Suprapubic skin (tissue), 4 donors: Measurements from ENCODE around the gene TTC21A. TPM values are rescaled to one million over a fixed set of nuclear protein-coding genes. Genes with fewer than 3 reads are reported as not detected.
A peak's percentile ranks its signal among the peaks of the same experiment; 100 is the strongest.

Experiments
- DNase-seq, 2 donors: peaks; one replicate each; pipeline ENCODE4 v3.0.0-alpha.2; 2019; ENCODE audit warnings: low spot score in 2 of 2
- H3K27ac ChIP-seq: fragments of 200-600 bp; sonication (generic); one replicate; pipeline ENCODE4 v1.5.1; 2019
- H3K27me3 ChIP-seq: fragments of 200-600 bp; sonication (generic); one replicate; pipeline ENCODE4 v1.5.1; 2019
- H3K36me3 ChIP-seq: fragments of 200-600 bp; sonication (generic); one replicate; pipeline ENCODE4 v1.5.1; 2019
- H3K4me1 ChIP-seq: fragments of 200-600 bp; sonication (generic); one replicate; pipeline ENCODE4 v1.5.1; 2019
- H3K4me3 ChIP-seq: fragments of 200-600 bp; sonication (generic); one replicate; pipeline ENCODE4 v1.5.1; 2019; ENCODE audit warnings: mild to moderate bottlenecking
- H3K9me3 ChIP-seq: fragments of 200-600 bp; sonication (generic); one replicate; pipeline ENCODE4 v1.5.1; 2019
- CTCF ChIP-seq, 2 donors: fragments of 200-600 bp in 1 of 2; fragments of 450-650 bp in 1 of 2; sonication (generic) in 1 of 2; IDR thresholded peaks; one replicate each; pipeline ENCODE4 v1.5.1; 2016 to 2019; ENCODE audit warnings: antibody characterized with exemption in 2 of 2, mild to moderate bottlenecking in 1 of 2, moderate library complexity in 1 of 2
- EP300 ChIP-seq: sonication (generic); formaldehyde crosslinking; IDR thresholded peaks from one replicate; pipeline ENCODE4 v1.6.1; 2017; ENCODE audit warnings: antibody characterized with exemption
- POLR2A ChIP-seq, 2 donors: fragments of 450-650 bp; IDR thresholded peaks; one replicate each; pipeline ENCODE4 v1.6.1; 2017; ENCODE audit warnings: antibody characterized with exemption in 2 of 2, mild to moderate bottlenecking in 2 of 2, moderate library complexity in 2 of 2
- POLR2AphosphoS5 ChIP-seq, 3 donors: sonication (generic); formaldehyde crosslinking; IDR thresholded peaks; one replicate each; pipeline ENCODE4 v1.6.1; 2017; ENCODE audit warnings: antibody characterized with exemption in 3 of 3
- WGBS: methylation state at CpG from one replicate; pipeline ENCODE4 v1.1.5; 2018; 5-methylcytosine and 5-hydroxymethylcytosine counted together
- total RNA-seq, 4 donors: library from RNA; depleted of rRNA; stranded (reverse); fragments of >200 nt; gene quantifications; one replicate each; pipeline ENCODE4 v1.1.0, GENCODE V29; 2016

The TTC21A gene
- total RNA-seq, 4 donors from 2014 or later, result 1.2 to 11.0 (median 4.7) TPM

- WGBS, result 84% methylated on average over 1 of the region's 1 CpG
- Histone ChIP-seq H3K27me3 (no peaks in the 10 kb centered on the region), H3K4me1 (peaks cover 15% of the 10 kb centered on the region), H3K27ac (no peak overlapping the region), H3K9me3 (no peaks in the 10 kb centered on the region), H3K36me3 (no peaks in the 10 kb centered on the region), H3K4me3 (no peak overlapping the region)
- no peak for DNase-seq
- TF ChIP-seq CTCF (IDR thresholded peaks at IDR 0.05), result no peak
Observed at GRCh38 chr3:39165518-39165917, 58.0 kb downstream of the TTC21A start.

GRCh38 chr3:39166134-39166710, 58.7 kb downstream of the TTC21A start:
- Histone ChIP-seq H3K27ac (no peak overlapping the region), H3K36me3 (no peaks in the 10 kb centered on the region), H3K27me3 (no peaks in the 10 kb centered on the region), H3K9me3 (no peaks in the 10 kb centered on the region), H3K4me3 (no peak overlapping the region), H3K4me1 (peaks cover 15% of the 10 kb centered on the region)
- DNase-seq, result peak in 1 of 2 donors; percentile 49
- TF ChIP-seq POLR2A (IDR thresholded peaks at IDR 0.05) (no peak), POLR2AphosphoS5 (IDR thresholded peaks at IDR 0.05) (no peak), CTCF (IDR thresholded peaks at IDR 0.05) (no peak), EP300 (no peak)
- 63% methylated on average over 3 of the region's 3 CpGs for WGBS

- peak; percentile 80 to 81 for DNase-seq
- Histone ChIP-seq H3K9me3 (no peaks in the 10 kb centered on the region), H3K27ac (peak overlapping the region; percentile 20), H3K4me3 (no peak overlapping the region), H3K36me3 (no peaks in the 10 kb centered on the region), H3K27me3 (no peaks in the 10 kb centered on the region), H3K4me1 (peaks cover 15% of the 10 kb centered on the region)
- WGBS, result 33% methylated on average over 1 of the region's 1 CpG
- TF ChIP-seq POLR2AphosphoS5 (IDR thresholded peaks at IDR 0.05), result peak in 2 of 3 donors; percentile 52 to 62
- TF ChIP-seq POLR2A (IDR thresholded peaks at IDR 0.05), result no peak
Observed at GRCh38 chr3:39166932-39167532, 59.6 kb downstream of the TTC21A start.

GRCh38 chr3:39168156-39168780, 60.8 kb downstream of the TTC21A start:
- Histone ChIP-seq H3K9me3 (no peaks in the 10 kb centered on the region), H3K27me3 (no peaks in the 10 kb centered on the region), H3K4me3 (no peak overlapping the region), H3K36me3 (no peaks in the 10 kb centered on the region), H3K27ac (no peak overlapping the region), H3K4me1 (peaks cover 15% of the 10 kb centered on the region)
- 85% methylated on average over 5 of the region's 5 CpGs for WGBS
- DNase-seq, result peak in 1 of 2 donors; percentile 78
- TF ChIP-seq EP300, result no peak
- no peak for TF ChIP-seq POLR2A (IDR thresholded peaks at IDR 0.05)
- TF ChIP-seq CTCF (IDR thresholded peaks at IDR 0.05), result no peak
- TF ChIP-seq POLR2AphosphoS5 (IDR thresholded peaks at IDR 0.05), result no peak

GRCh38 chr3:39169712-39170111, 62.2 kb downstream of the TTC21A start:
- Histone ChIP-seq H3K27me3 (no peaks in the 10 kb centered on the region), H3K9me3 (no peaks in the 10 kb centered on the region), H3K4me1 (peaks cover 15% of the 10 kb centered on the region), H3K36me3 (no peaks in the 10 kb centered on the region), H3K4me3 (no peak overlapping the region), H3K27ac (no peak overlapping the region)
- WGBS, result 0% methylated on average over 1 of the region's 1 CpG
- TF ChIP-seq POLR2AphosphoS5 (IDR thresholded peaks at IDR 0.05) (no peak), CTCF (IDR thresholded peaks at IDR 0.05) (no peak), EP300 (no peak), POLR2A (IDR thresholded peaks at IDR 0.05) (no peak)
- no peak for DNase-seq
